Central memory CD8-positive, alpha-beta T cell (primary cell): ENCODE measurements around the gene RBM19.
"Not testable (repeated sequence)": the region's sequence is repeated elsewhere in the genome, so short reads cannot be mapped to it uniquely, and the experiment has no call there.

Experiments used
- ATAC-seq: fragments of 150-1000 bp; cut with Tn5 transposase; replicated peaks from 2 replicates; pipeline ENCODE4 v1.10.0; 2022; ENCODE audit warnings: mild to moderate bottlenecking, moderate FRiP score, moderate number of reproducible peaks; ENCODE audit not compliant: poor library complexity, severe bottlenecking; ENCODE audit errors: extremely low read depth
- DNase-seq, 2 donors: peaks; one replicate each; pipeline ENCODE4 v3.0.0; 2021; ENCODE audit warnings: low spot score in 2 of 2
- H3K27ac Mint-ChIP-seq: one replicate; pipeline ENCODE4 v1.8.0; 2022; ENCODE audit warnings: low read depth, mild to moderate bottlenecking, moderate library complexity, mixed read lengths
- H3K27me3 Mint-ChIP-seq: one replicate; pipeline ENCODE4 v1.8.0; 2022; ENCODE audit warnings: mixed read lengths
- H3K36me3 Mint-ChIP-seq: one replicate; pipeline ENCODE4 v1.8.0; 2022; ENCODE audit warnings: mild to moderate bottlenecking, moderate library complexity, mixed read lengths; ENCODE audit not compliant: insufficient read depth
- H3K4me1 Mint-ChIP-seq: one replicate; pipeline ENCODE4 v1.8.0; 2022; ENCODE audit warnings: mixed read lengths
- H3K4me3 Mint-ChIP-seq: one replicate; pipeline ENCODE4 v1.8.0; 2022; ENCODE audit warnings: mild to moderate bottlenecking, moderate library complexity, mixed read lengths
- H3K9me3 Mint-ChIP-seq: one replicate; pipeline ENCODE4 v1.8.0; 2022; ENCODE audit warnings: mixed read lengths

Gene RBM19

DNA sequence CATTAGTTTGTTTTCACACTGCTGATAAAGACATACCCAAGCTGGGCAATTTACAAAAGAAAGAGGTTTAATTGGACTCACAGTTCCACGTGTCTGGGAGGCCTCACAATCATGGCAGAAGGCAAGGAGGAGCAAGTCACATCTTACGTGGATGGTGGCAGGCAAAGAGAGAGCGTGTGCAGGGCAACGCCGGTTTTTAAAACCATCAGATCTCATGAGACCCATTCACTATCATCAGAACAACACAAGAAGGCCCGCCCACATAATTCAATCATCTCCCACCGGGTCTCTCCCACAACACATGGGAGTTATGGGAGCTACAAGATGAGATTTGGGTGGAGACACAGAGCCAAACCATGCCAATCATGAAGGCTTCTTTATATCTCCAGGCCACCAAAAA, 34.1 kb upstream of the RBM19 start:
- not testable (repeated sequence) for H3K36me3 Mint-ChIP-seq, H3K9me3 Mint-ChIP-seq, H3K4me3 Mint-ChIP-seq, H3K27ac Mint-ChIP-seq, DNase-seq, ATAC-seq, H3K4me1 Mint-ChIP-seq
- peaks cover 46% of the 10 kb centered on the region for H3K27me3 Mint-ChIP-seq

DNA sequence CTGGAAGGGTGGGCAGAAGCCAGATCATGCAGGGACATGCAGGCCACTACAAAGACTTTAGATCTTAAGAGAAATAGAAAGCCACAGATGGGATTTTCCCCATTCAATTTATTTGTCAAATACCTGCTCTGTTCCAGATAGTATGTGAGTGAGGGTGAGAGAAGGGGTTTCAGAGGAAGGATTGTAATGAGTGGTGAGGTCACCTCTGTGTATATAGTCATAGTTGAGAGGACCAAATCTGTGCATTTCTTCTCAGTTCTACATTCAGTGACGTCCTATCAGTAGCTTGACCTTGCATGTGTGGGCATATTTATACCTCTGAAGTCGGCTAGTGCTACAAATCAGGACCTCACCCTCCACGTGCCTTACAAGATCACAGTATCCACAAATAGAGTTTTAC, 31.2 kb upstream of the RBM19 start:
- Mint-ChIP-seq H3K27me3 (peaks cover 74% of the 10 kb centered on the region), H3K4me1 (no peaks in the 10 kb centered on the region), H3K27ac (no peak overlapping the region), H3K36me3 (no peaks in the 10 kb centered on the region), H3K9me3 (no peaks in the 10 kb centered on the region), H3K4me3 (no peak overlapping the region)
- no peak for DNase-seq
- no peak for ATAC-seq

- Mint-ChIP-seq H3K4me3 (no peak overlapping the region), H3K27me3 (peaks cover 77% of the 10 kb centered on the region), H3K36me3 (no peaks in the 10 kb centered on the region), H3K4me1 (no peaks in the 10 kb centered on the region), H3K27ac (no peak overlapping the region), H3K9me3 (no peaks in the 10 kb centered on the region)
- no peak for DNase-seq
- ATAC-seq, result no peak
These were observed 29.9 kb upstream of the RBM19 start for GRCh38 chr12:113996026-113996425.

DNA sequence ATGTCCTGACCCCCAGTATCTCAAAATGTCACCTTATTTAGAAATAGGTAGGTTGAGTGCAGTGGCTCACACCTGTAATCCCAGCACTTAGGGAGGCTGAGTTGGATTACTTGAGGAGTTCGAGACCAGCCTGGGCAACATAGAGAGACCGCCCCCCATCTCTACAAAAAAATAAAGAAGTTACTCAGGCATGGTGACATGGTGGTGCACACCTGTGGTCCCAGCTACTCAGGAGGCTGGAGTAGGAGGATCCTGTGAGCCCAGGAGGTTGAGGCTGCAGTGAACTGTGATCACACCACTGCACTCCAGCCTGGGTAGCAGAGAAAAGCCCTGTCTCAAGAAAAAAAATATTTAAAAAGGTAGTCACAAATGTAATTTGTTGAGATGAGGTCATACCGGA, 27.9 kb upstream of the RBM19 start:
- H3K36me3 Mint-ChIP-seq, result no peaks in the 10 kb centered on the region
- H3K27me3 Mint-ChIP-seq, result peaks cover 76% of the 10 kb centered on the region
- H3K4me1 Mint-ChIP-seq, result no peaks in the 10 kb centered on the region
- H3K4me3 Mint-ChIP-seq, result no peak overlapping the region
- no peaks in the 10 kb centered on the region for H3K9me3 Mint-ChIP-seq
- H3K27ac Mint-ChIP-seq, result no peak overlapping the region
- no peak for ATAC-seq
- DNase-seq, result no peak

DNA sequence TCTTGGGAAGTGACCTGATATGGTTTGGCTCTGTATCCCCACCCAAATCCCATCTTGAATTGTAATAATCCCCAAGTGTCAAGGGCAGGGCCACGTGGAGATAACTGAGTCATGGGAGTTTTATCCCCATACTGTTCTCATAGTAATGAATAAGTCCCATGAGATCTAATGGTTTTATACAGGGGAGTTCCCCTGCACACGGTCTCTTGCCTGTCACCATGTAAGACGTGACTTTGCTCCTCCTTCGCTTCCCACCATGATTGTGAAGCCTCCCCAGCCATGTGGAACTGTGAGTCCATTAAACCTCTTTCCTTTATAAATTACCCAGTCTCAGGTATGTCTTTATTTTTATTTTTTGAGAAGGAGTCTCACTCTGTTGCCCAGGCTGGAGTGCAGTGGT, 26.6 kb upstream of the RBM19 start:
- peaks cover 82% of the 10 kb centered on the region for H3K27me3 Mint-ChIP-seq
- H3K4me3 Mint-ChIP-seq, DNase-seq, H3K9me3 Mint-ChIP-seq, H3K36me3 Mint-ChIP-seq, ATAC-seq, H3K4me1 Mint-ChIP-seq, H3K27ac Mint-ChIP-seq: not testable (repeated sequence)

GRCh38 chr12:113991224-113992044, 25.3 kb upstream of the RBM19 start:
- ATAC-seq (no peak), DNase-seq (no peak)
- H3K27me3 Mint-ChIP-seq, result peaks cover 88% of the 10 kb centered on the region
- no peaks in the 10 kb centered on the region for H3K4me1 Mint-ChIP-seq
- no peak overlapping the region for H3K4me3 Mint-ChIP-seq
- no peak overlapping the region for H3K27ac Mint-ChIP-seq
- no peaks in the 10 kb centered on the region for H3K9me3 Mint-ChIP-seq
- H3K36me3 Mint-ChIP-seq, result no peaks in the 10 kb centered on the region

- no peak overlapping the region for H3K27ac Mint-ChIP-seq
These were observed 24.4 kb upstream of the RBM19 start for GRCh38 chr12:113990250-113991223.

GRCh38 chr12:113988976-113989375, 22.9 kb upstream of the RBM19 start:
- H3K4me1 Mint-ChIP-seq, result no peaks in the 10 kb centered on the region
- no peak overlapping the region for H3K4me3 Mint-ChIP-seq
- peaks cover 70% of the 10 kb centered on the region for H3K27me3 Mint-ChIP-seq
- no peak for ATAC-seq
- H3K27ac Mint-ChIP-seq, result no peak overlapping the region
- no peaks in the 10 kb centered on the region for H3K9me3 Mint-ChIP-seq
- DNase-seq, result no peak
- no peaks in the 10 kb centered on the region for H3K36me3 Mint-ChIP-seq

More at GRCh38 chr12:113990250-113991223, 24.4 kb upstream of the RBM19 start:
- Mint-ChIP-seq H3K4me3 (no peak overlapping the region), H3K9me3 (no peaks in the 10 kb centered on the region), H3K36me3 (no peaks in the 10 kb centered on the region), H3K4me1 (no peaks in the 10 kb centered on the region), H3K27me3 (peaks cover 85% of the 10 kb centered on the region)
- DNase-seq (no peak), ATAC-seq (no peak)

DNA sequence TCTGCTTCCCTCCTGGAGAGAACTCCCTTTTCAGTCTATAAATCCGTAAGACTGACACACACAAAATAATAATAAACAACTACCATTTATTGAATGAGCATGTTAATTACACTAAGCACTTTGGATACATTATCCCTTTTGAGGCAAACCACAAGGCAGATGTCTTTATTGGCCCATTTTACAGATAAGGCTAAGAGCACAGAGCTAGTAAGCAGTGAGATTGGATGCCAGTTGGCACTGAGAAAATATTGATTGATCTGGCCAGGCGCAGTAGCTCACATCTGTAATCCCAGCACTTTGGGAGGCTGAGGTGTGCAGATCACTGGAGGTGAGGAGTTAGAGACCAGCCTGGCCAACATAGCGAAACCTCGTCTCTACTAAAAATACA, 21.9 kb upstream of the RBM19 start:
- Mint-ChIP-seq H3K4me3 (no peak overlapping the region), H3K9me3 (no peaks in the 10 kb centered on the region), H3K27ac (no peak overlapping the region), H3K4me1 (no peaks in the 10 kb centered on the region), H3K27me3 (peaks cover 61% of the 10 kb centered on the region), H3K36me3 (no peaks in the 10 kb centered on the region)
- DNase-seq (no peak), ATAC-seq (no peak)

DNA sequence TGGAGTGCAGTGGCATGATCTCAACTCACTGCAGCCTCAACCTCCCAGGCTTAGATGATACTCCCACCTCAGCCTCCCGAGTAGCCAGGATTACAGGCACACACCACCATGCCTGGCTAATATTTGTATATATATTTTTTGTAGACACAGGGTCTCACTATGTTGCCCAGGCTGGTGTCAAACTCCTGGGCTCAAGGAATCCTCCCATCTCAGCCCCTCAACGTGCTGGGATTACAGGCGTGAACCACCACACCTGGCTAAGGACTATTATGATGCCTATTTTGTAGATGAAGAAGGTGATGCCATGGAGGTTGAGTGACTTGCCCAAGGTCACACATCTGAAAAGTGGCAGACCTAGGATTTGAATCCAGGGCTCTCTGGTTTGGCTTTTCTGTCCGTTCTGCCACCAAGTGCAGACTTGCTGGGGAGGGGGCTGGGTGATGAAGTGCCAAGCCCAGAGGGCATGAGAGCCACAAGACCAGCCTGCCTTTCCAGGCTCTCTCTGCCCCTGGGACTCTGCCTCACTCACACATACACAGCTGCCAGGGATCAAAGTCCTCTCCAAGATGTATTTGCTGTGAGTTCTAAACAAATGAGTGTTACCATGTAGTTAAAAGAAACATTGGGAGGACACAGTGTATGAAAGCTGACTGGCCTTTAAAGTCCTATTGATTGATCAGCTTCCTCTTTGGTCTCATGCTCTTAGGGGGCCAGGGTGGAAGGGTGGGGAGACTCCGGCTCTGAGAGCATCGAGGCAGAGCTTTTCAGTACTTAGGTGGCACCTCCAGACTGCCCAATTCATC, 21.3 kb upstream of the RBM19 start:
- no peak overlapping the region for H3K4me3 Mint-ChIP-seq
- ATAC-seq (no peak), DNase-seq (no peak)
- H3K4me1 Mint-ChIP-seq, result no peaks in the 10 kb centered on the region
- H3K27me3 Mint-ChIP-seq, result peaks cover 55% of the 10 kb centered on the region
- H3K36me3 Mint-ChIP-seq, result no peaks in the 10 kb centered on the region
- no peak overlapping the region for H3K27ac Mint-ChIP-seq
- no peaks in the 10 kb centered on the region for H3K9me3 Mint-ChIP-seq

- H3K27me3 Mint-ChIP-seq, result peaks cover 59% of the 10 kb centered on the region
- ATAC-seq, result no peak
- no peaks in the 10 kb centered on the region for H3K36me3 Mint-ChIP-seq
- no peak overlapping the region for H3K4me3 Mint-ChIP-seq
- no peaks in the 10 kb centered on the region for H3K9me3 Mint-ChIP-seq
- no peak overlapping the region for H3K27ac Mint-ChIP-seq
- DNase-seq, result no peak
- H3K4me1 Mint-ChIP-seq, result no peaks in the 10 kb centered on the region
These were observed 18.3 kb upstream of the RBM19 start for GRCh38 chr12:113984464-113984863.

DNA sequence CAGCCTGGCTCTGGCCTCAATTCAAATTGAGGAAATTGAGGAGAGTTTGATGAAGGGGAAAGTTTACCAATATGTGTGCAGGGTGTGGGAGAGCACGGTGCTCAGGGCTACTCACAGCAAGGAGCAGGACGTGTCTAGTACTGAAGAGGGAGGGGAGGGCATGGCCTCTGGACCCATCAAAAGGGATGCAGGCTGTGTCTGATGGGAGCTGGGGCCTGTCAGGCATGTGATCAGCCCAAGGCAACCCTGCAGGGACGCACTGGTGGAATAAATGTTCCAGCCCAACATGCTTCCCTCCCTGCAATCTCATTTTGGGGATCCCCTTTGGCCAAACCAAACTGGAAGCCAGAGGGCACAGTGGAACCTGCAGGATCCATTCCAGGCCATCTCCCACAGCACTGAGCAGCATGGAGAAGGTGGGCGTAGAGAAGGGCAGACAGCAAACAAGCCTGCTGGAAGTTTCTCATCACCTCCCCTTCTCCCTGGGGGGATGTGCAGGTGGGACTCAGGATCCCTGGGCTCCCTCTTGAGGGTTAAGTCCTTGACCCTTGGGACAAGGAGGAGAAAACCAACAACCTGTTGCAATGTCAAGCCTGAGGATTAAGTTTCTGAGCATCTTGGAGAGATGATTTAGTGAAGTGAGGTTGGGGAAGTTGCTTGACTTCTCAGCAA, 17.8 kb upstream of the RBM19 start:
- DNase-seq (no peak), ATAC-seq (no peak)
- Mint-ChIP-seq H3K36me3 (no peaks in the 10 kb centered on the region), H3K9me3 (no peaks in the 10 kb centered on the region), H3K27me3 (peaks cover 54% of the 10 kb centered on the region), H3K4me3 (no peak overlapping the region), H3K27ac (no peak overlapping the region), H3K4me1 (no peaks in the 10 kb centered on the region)
